OCI-LY3 (cell line): ENCODE data around the gene C4orf46.
"Not testable (repeated sequence)": the region's sequence is repeated elsewhere in the genome, so short reads cannot be mapped to it uniquely, and the experiment has no call there.

ENCODE experiments used
- H2AFZ ChIP-seq: fragments of 200-600, 300-600 bp; shearing (Covaris generic); 2 replicates; pipeline ENCODE4 v1.6.0; 2014; ENCODE audit warnings: antibody characterized with exemption, low read depth, low read length
- H3K27ac ChIP-seq: fragments of 200-600, 300-600 bp; sonication (generic); 2 replicates; pipeline ENCODE4 v1.5.1; 2014; ENCODE audit warnings: mild to moderate bottlenecking, low read length, moderate library complexity, mixed read lengths
- H3K27me3 ChIP-seq: fragments of 200-600, 300-600 bp; sonication (generic); 2 replicates; pipeline ENCODE4 v1.6.1; 2014; ENCODE audit warnings: low read depth, low read length, mixed read lengths
- H3K36me3 ChIP-seq: fragments of 200-600, 300-600 bp; sonication (generic); replicated peaks from 2 replicates; pipeline ENCODE3; 2014; ENCODE audit warnings: low read depth, low read length, mixed read lengths
- H3K4me1 ChIP-seq: fragments of 300-600, 200-600 bp; sonication (generic); 2 replicates; pipeline ENCODE4 v1.6.1; 2014; ENCODE audit warnings: low read length, mixed read lengths
- H3K4me2 ChIP-seq: fragments of 200-600, 300-600 bp; sonication (generic); 2 replicates; pipeline ENCODE4 v1.6.1; 2014; ENCODE audit warnings: low read length, mixed read lengths
- H3K4me3 ChIP-seq: fragments of 300-600, 200-600 bp; sonication (generic); 2 replicates; pipeline ENCODE4 v1.5.1; 2014; ENCODE audit warnings: antibody characterized with exemption, mild to moderate bottlenecking, low read length, moderate library complexity
- H3K79me2 ChIP-seq: fragments of 300-600, 200-600 bp; shearing (Covaris generic); 2 replicates; pipeline ENCODE4 v1.6.1; 2014; ENCODE audit warnings: mild to moderate bottlenecking, low read length, mixed read lengths
- H3K9ac ChIP-seq: fragments of 300-600, 200-600 bp; shearing (Covaris generic); 2 replicates; pipeline ENCODE4 v1.6.0; 2014; ENCODE audit warnings: mild to moderate bottlenecking, low read length, moderate library complexity
- H3K9me3 ChIP-seq: fragments of 200-600, 300-600 bp; shearing (Covaris generic); 2 replicates; pipeline ENCODE4 v1.6.1; 2014; ENCODE audit warnings: low read length, mixed read lengths; ENCODE audit not compliant: insufficient read depth
- H4K20me1 ChIP-seq: fragments of 200-600, 300-600 bp; sonication (generic); 2 replicates; pipeline ENCODE4 v1.6.1; 2016; ENCODE audit warnings: low read length, mixed read lengths; ENCODE audit not compliant: insufficient read depth
- EZH2phosphoT487 ChIP-seq: fragments of 200-600 bp; shearing (Covaris generic); IDR thresholded peaks from 2 replicates; pipeline ENCODE4 v1.6.1; 2018; ENCODE audit warnings: antibody characterized with exemption, mixed run types, low read depth
- TF ChIP-seq, protein P1 (sequence below): fragments of 200-600, 300-600 bp; sonication (generic); IDR thresholded peaks from 2 replicates; pipeline ENCODE4 v1.5.1; 2014; ENCODE audit warnings: antibody characterized with exemption, low read length, low read depth

C4orf46 gene

GRCh38 chr4:158664806-158665205 is 6.9 kb downstream of the C4orf46 start:
- peaks cover 33% of the 10 kb centered on the region for H3K36me3 ChIP-seq
- TF ChIP-seq EZH2phosphoT487, result no peak
- TF ChIP-seq, protein P1, sequence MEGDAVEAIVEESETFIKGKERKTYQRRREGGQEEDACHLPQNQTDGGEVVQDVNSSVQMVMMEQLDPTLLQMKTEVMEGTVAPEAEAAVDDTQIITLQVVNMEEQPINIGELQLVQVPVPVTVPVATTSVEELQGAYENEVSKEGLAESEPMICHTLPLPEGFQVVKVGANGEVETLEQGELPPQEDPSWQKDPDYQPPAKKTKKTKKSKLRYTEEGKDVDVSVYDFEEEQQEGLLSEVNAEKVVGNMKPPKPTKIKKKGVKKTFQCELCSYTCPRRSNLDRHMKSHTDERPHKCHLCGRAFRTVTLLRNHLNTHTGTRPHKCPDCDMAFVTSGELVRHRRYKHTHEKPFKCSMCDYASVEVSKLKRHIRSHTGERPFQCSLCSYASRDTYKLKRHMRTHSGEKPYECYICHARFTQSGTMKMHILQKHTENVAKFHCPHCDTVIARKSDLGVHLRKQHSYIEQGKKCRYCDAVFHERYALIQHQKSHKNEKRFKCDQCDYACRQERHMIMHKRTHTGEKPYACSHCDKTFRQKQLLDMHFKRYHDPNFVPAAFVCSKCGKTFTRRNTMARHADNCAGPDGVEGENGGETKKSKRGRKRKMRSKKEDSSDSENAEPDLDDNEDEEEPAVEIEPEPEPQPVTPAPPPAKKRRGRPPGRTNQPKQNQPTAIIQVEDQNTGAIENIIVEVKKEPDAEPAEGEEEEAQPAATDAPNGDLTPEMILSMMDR, result no peak
- H3K9me3 ChIP-seq, result no peaks in the 10 kb centered on the region
- peaks cover 17% of the 10 kb centered on the region for H4K20me1 ChIP-seq
- no peak overlapping the region for H3K4me2 ChIP-seq
- no peaks in the 10 kb centered on the region for H3K27me3 ChIP-seq
- no peak overlapping the region for H3K9ac ChIP-seq
- H3K4me1 ChIP-seq, result peaks cover 10% of the 10 kb centered on the region; the same call in 1 of the 2 replicates
- H3K27ac ChIP-seq, result no peak overlapping the region
- H2AFZ ChIP-seq, result no peak overlapping the region
- peaks cover 33% of the 10 kb centered on the region for H3K79me2 ChIP-seq
- no peak overlapping the region for H3K4me3 ChIP-seq

- not testable (repeated sequence) for H3K4me2 ChIP-seq, H3K27ac ChIP-seq, H3K4me3 ChIP-seq, H3K9me3 ChIP-seq, H2AFZ ChIP-seq, H3K27me3 ChIP-seq, H4K20me1 ChIP-seq, H3K9ac ChIP-seq, H3K4me1 ChIP-seq
- H3K36me3 ChIP-seq, result peaks cover 32% of the 10 kb centered on the region
- peaks cover 25% of the 10 kb centered on the region for H3K79me2 ChIP-seq
These were observed 7.7 kb downstream of the C4orf46 start for GRCh38 chr4:158663707-158664625.

DNA sequence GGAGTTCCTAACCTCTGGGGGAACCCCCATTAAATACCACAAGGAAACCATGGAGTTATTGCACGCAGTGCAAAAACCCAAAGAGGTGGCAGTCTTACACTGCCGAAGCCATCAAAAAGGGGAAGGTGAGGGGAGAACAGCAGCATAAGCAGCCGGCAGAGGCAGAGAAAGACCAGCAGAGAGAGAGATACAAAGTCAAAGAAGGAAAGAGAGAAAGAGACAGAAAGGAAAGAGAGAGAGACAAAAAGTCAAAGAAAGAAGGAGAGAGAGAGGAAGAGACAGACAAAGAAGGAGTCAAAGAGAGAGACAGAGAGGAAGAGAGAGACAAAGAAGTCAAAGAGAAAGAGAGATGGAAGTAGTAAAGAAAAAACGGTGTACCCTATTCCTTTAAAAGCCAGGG is 8.4 kb downstream of the C4orf46 start:
- not testable (repeated sequence) for H2AFZ ChIP-seq, H3K9me3 ChIP-seq, H3K4me1 ChIP-seq, H3K4me2 ChIP-seq, H3K4me3 ChIP-seq, H3K27me3 ChIP-seq, H3K9ac ChIP-seq, H4K20me1 ChIP-seq, H3K27ac ChIP-seq
- Histone ChIP-seq H3K79me2 (peaks cover 18% of the 10 kb centered on the region), H3K36me3 (peaks cover 26% of the 10 kb centered on the region)

GRCh38 chr4:158657291-158657690 is 14.4 kb downstream of the C4orf46 start:
- no peak overlapping the region for H2AFZ ChIP-seq
- H3K4me3 ChIP-seq, result no peak overlapping the region
- no peaks in the 10 kb centered on the region for H3K36me3 ChIP-seq
- H3K4me1 ChIP-seq, result peaks cover 9% of the 10 kb centered on the region
- no peak for TF ChIP-seq EZH2phosphoT487
- TF ChIP-seq, protein P1, result no peak
- H3K9ac ChIP-seq, result no peak overlapping the region
- no peaks in the 10 kb centered on the region for H4K20me1 ChIP-seq
- H3K9me3 ChIP-seq, result no peaks in the 10 kb centered on the region
- no peaks in the 10 kb centered on the region for H3K79me2 ChIP-seq
- no peak overlapping the region for H3K27ac ChIP-seq
- no peaks in the 10 kb centered on the region for H3K27me3 ChIP-seq
- H3K4me2 ChIP-seq, result no peak overlapping the region

DNA sequence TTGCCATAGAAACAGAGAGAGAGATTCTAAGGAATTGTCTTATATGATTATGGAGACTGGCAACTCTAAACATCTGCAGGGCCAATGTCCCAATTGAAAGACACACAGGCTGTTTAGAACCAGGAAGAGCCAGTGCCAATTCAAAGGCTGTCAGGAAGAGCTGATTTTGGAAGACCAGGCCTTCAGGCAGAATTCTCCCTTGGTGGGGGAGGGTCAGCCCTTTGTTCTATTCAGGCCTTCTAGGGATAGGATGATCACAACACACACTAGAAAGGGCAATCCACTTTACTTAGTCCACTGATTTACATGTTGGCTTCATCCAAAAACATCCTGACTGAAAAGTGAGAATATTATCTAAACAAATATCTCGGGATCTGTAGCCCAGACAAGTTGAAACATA is 15.2 kb downstream of the C4orf46 start:
- H3K4me3 ChIP-seq, result no peak overlapping the region
- H3K9me3 ChIP-seq, result no peaks in the 10 kb centered on the region
- no peak overlapping the region for H3K27ac ChIP-seq
- no peaks in the 10 kb centered on the region for H3K27me3 ChIP-seq
- no peak overlapping the region for H3K4me2 ChIP-seq
- no peak overlapping the region for H2AFZ ChIP-seq
- H3K4me1 ChIP-seq, result peaks cover 10% of the 10 kb centered on the region
- TF ChIP-seq EZH2phosphoT487, result no peak
- H3K9ac ChIP-seq, result no peak overlapping the region
- H3K79me2 ChIP-seq, result no peaks in the 10 kb centered on the region
- no peaks in the 10 kb centered on the region for H3K36me3 ChIP-seq
- no peaks in the 10 kb centered on the region for H4K20me1 ChIP-seq
